Activated CD4-positive, alpha-beta memory T cell treated with anti-CD3 and anti-CD28 coated beads for 36 hours (primary cell): ENCODE data around the gene MAP2K7. TPM values are rescaled to one million over a fixed set of nuclear protein-coding genes. Genes with fewer than 3 reads are reported as not detected.
"Not testable (repeated sequence)": the region's sequence is repeated elsewhere in the genome, so short reads cannot be mapped to it uniquely, and the experiment has no call there.

Source experiments
- CTCF ChIA-PET: fragments of 350-600 bp; sonication (Branson Sonifier 250); formaldehyde crosslinking; loops from one replicate; lab custom pipeline; 2021; ENCODE audit warnings: antibody characterized with exemption, inconsistent platforms; lab: Charles Lee
- POLR2A ChIA-PET: fragments of 350-600 bp; sonication (Branson Sonifier 250); formaldehyde crosslinking; loops from one replicate; lab custom pipeline; 2021; ENCODE audit warnings: antibody characterized with exemption; lab: Charles Lee
- DNase-seq: peaks from one replicate; pipeline ENCODE4 v3.0.0-alpha.2; 2020
- H3K27ac Mint-ChIP-seq: one replicate; pipeline ENCODE4 v1.8.0; 2021; ENCODE audit warnings: mixed read lengths
- H3K27me3 Mint-ChIP-seq: one replicate; pipeline ENCODE4 v1.8.0; 2021; ENCODE audit warnings: mixed read lengths
- H3K36me3 Mint-ChIP-seq: one replicate; pipeline ENCODE4 v1.8.0; 2021; ENCODE audit warnings: mixed read lengths
- H3K4me1 Mint-ChIP-seq: one replicate; pipeline ENCODE4 v1.8.0; 2021; ENCODE audit warnings: low read depth, mixed read lengths
- H3K4me3 Mint-ChIP-seq: one replicate; pipeline ENCODE4 v1.8.0; 2021; ENCODE audit warnings: mild to moderate bottlenecking, mixed read lengths
- H3K9me3 Mint-ChIP-seq: one replicate; pipeline ENCODE4 v1.8.0; 2021; ENCODE audit warnings: mixed read lengths
- intact Hi-C: fragments of 100-400 bp; cut with micrococcal nuclease; formaldehyde crosslinking; loops from one replicate; pipeline ENCODE4 v1.15.1; 2023
- total RNA-seq, 2 experiments: library from RNA; stranded (reverse); gene quantifications; one replicate each; pipeline ENCODE4 v1.2.3, GENCODE V29; 2021

Gene MAP2K7
- total RNA-seq = 10 to 100 TPM; 29.1 to 30.1 TPM

DNA sequence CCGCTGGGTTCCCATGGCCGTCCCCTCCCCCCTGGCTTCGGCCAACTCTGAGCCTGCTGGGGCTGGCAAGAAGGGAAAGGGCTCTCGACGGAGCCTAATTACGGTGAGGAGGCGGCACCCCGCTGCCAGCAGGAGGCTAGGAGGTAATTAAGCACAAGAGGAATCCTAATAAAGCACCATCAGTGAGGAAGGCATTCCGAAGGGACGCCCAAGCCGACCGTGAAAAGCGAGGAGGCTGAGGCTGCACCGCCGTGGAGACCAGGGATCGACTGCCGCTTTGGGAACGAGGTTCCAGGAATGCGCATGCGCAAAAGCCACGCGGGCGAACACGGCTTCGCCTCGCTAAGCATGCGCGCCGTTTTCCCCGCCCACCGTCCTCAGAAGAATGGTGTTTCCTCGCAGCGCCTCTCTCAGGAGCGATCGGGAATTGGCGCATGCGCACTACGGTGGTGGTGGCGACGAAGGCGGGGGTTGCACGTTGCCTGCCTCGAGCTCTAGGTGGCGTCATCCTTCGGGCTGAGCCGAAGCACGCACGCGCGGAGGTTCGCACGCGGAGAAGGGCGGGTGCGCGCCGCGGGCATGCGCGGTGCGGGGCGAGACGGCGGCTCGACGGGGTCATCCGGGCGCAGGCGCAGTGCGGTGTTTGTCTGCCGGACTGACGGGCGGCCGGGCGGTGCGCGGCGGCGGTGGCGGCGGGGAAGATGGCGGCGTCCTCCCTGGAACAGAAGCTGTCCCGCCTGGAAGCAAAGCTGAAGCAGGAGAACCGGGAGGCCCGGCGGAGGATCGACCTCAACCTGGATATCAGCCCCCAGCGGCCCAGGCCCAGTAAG lies at the start of gene MAP2K7:
TSS of gene MAP2K7 (plus strand) at position 634 of the 830 bp plus-strand sequence. CDS start at position 702, 68 bp downstream.
- intact Hi-C loops = loop anchor here (1.0 to 5.0 kb wide), 3 partner anchors 17 to 40 kb away; partner anchors contain the start of genes SNAPC2 and TIMM44
- POLR2A ChIA-PET = interaction anchor here (0.5 to 1.6 kb wide), 6 partner anchors 12 to 677 kb away, joined by 3 to 10 read pairs (median 4); partner anchors contain the start of genes SNAPC2 and TIMM44
- H3K27me3 Mint-ChIP-seq = peaks cover 3% of the 10 kb centered on the region
- CTCF ChIA-PET = interaction anchor here (0.7 to 2.5 kb wide), 13 partner anchors 14 to 365 kb away, joined by 3 to 27 read pairs (median 6); partner anchors contain the start of genes ELAVL1, SNAPC2, TIMM44 and TRAPPC5
- peak within 1 kb of the TSS; percentile 93 for H3K27ac Mint-ChIP-seq
- peak within 1 kb of the TSS; percentile 86 for H3K4me3 Mint-ChIP-seq
- H3K9me3 Mint-ChIP-seq = peaks cover 2% of the 10 kb centered on the region
- peaks cover 21% of the 10 kb centered on the region for H3K4me1 Mint-ChIP-seq
- DNase-seq = peak; percentile 100
- peaks cover 9% of the 10 kb centered on the region for H3K36me3 Mint-ChIP-seq

DNA sequence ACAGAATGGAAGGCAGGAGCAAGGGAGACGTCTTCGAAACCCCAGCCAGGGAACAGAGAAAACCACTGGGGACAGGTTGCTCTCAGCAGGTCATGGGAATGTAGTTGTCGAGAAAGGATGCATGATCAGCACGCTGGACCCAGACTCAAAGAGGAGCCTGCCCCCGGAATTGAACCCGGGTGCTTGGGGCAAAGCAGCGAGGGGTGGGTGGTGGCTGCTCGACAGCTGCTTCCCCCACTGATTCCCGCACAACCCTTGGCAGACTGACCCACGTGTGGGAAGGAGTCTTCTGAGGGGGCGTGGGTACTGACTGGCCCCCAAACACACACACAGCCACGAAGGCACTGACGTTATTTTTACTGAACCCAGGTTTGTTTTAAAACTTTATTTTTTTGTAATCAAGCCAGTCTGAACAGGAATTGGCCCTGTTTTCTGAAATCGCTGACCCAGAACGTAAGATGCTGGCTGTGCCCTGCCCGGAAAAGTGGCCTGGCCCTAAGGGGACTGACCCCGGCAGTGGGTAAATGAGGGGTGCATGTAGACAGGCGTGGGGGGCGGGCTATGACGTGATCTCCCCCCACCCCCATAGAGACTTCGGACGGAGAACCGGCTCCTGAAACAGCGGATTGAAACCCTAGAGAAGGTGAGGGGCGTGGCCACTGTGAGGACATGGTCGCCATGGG lies 48.1 kb upstream of the MAP2K7 start:
- no peaks in the 10 kb centered on the region for H3K9me3 Mint-ChIP-seq
- DNase-seq = no peak
- no peak overlapping the region for H3K27ac Mint-ChIP-seq
- ChIA-PET CTCF (interaction anchor here (2.2 to 3.5 kb wide), 2 partner anchors 13 to 45 kb away, joined by 8 to 17 read pairs; no protein-coding TSS in a partner anchor), POLR2A (no interaction called here)
- H3K4me3 Mint-ChIP-seq = no peak overlapping the region
- peaks cover 3% of the 10 kb centered on the region for H3K27me3 Mint-ChIP-seq
- H3K36me3 Mint-ChIP-seq = no peaks in the 10 kb centered on the region
- peaks cover 4% of the 10 kb centered on the region for H3K4me1 Mint-ChIP-seq
- intact Hi-C loops = no loop called here

DNA sequence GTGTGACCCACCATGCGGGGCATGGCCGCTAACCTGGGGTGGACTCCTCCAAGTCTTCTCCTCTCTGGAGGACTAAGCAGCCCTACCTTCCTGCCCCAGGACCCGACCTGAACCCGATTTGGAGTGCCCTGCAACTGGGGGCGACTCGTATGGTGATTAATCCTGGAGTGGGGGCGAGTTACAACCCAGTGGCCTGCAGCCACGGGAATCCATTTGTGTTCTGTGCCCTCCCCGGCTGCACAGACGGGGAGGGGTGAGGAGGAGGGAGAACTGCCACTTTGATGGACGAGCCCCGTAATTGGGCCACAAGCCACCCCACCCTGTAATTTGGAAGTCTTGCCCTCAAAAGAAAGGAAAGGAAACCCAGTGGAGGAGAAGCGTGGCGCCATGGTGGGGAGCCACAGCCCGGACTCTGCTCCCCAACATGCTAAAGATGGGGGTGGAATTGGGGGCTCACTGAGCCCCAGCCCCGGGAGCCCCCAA lies 47.5 kb upstream of the MAP2K7 start:
- CTCF ChIA-PET = no interaction called here
- H3K9me3 Mint-ChIP-seq = no peaks in the 10 kb centered on the region
- H3K27me3 Mint-ChIP-seq = peaks cover 3% of the 10 kb centered on the region
- H3K27ac Mint-ChIP-seq = no peak overlapping the region
- no peak overlapping the region for H3K4me3 Mint-ChIP-seq
- DNase-seq = no peak
- POLR2A ChIA-PET = no interaction called here
- H3K36me3 Mint-ChIP-seq = no peaks in the 10 kb centered on the region
- intact Hi-C loops = no loop called here
- H3K4me1 Mint-ChIP-seq = peaks cover 7% of the 10 kb centered on the region

DNA sequence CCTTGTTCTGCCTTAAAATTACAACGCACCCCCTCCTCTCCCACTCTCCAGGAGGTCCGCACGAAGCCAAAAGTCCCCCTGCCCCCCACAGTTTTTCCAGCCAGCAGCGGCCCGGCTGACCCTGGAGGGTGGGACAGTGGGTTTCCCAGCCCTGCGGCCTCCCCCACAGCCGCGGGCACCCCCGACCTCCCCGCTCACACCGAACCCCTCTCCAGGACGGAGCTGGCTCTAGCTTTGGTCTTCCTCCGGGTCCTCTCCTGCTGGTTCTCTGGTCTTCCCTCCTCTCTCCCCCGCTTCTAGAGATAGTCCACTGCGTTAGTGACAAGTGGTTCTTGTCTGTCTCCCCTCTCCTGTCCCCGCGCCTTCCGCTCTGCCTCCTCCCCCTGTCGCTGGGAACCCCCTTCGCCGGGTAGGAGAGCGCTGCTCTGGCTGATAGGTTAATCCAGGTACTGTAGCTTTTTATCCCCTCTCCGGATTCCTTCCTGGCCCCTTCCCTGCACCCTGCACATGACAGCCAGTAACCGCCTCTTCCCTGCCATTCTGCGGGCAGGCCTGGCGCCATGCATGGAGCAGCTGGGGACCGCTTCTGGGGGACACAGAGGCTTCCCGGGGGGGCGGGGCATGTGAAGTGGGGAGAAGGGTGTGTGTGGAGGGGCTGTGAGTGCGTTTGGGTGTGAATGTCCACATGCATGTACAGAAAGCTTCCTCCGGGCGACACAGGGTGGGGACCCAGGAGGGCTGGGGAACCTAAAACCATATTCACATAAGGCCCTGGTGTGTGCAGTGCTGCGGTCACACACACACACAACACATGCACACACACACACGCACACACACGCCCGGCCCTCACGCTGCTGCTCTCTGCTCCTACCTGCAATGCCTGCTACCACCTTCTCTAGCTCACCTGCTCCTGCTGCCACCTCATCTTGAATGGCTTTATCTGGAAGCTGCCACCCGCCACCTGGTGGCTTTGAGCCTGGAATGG lies 46.7 kb upstream of the MAP2K7 start:
- Mint-ChIP-seq H3K36me3 (no peaks in the 10 kb centered on the region), H3K27ac (no peak overlapping the region), H3K4me3 (no peak overlapping the region), H3K4me1 (peaks cover 13% of the 10 kb centered on the region), H3K27me3 (peaks cover 5% of the 10 kb centered on the region), H3K9me3 (no peaks in the 10 kb centered on the region)
- ChIA-PET POLR2A (interaction anchor here (1.3 kb wide), 1 partner anchor 227 kb away, joined by 4 read pairs; the partner anchor contains the start of genes PET100 and XAB2), CTCF (interaction anchor here (0.5 to 3.2 kb wide), 3 partner anchors 12 to 1517 kb away, joined by 3 to 12 read pairs (median 4); no protein-coding TSS in a partner anchor)
- no peak for DNase-seq
- intact Hi-C loops = no loop called here

DNA sequence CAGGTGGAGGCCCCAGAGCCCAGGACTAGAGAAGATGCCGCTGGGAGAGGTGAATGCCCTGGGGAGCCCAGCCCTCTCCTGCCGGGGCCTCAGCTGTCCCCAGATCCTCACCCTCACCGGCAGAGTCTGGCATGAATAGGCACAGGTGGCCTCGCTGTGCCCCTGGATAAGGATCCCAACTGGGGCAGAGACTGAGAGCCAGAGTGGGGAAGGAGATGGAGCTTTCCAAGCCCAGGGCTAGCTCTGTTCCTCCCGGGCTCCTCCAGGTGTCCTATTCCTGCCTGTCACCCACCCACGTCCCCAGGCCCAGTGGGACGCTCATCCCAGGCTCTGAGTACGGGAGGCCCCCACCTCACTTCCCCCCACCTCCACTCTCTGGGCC lies 46.0 kb upstream of the MAP2K7 start:
- intact Hi-C loops = no loop called here
- H3K4me3 Mint-ChIP-seq = no peak overlapping the region
- H3K27ac Mint-ChIP-seq = no peak overlapping the region
- H3K27me3 Mint-ChIP-seq = peaks cover 5% of the 10 kb centered on the region
- CTCF ChIA-PET = interaction anchor here (0.5 to 3.2 kb wide), 3 partner anchors 11 to 1518 kb away, joined by 3 to 12 read pairs (median 4); no protein-coding TSS in a partner anchor
- POLR2A ChIA-PET = interaction anchor here (1.3 kb wide), 1 partner anchor 228 kb away, joined by 4 read pairs; the partner anchor contains the start of genes PET100 and XAB2
- no peaks in the 10 kb centered on the region for H3K36me3 Mint-ChIP-seq
- no peaks in the 10 kb centered on the region for H3K9me3 Mint-ChIP-seq
- DNase-seq = no peak
- H3K4me1 Mint-ChIP-seq = peaks cover 16% of the 10 kb centered on the region

GRCh38 chr19:7858109-7858770 lies 45.4 kb upstream of the MAP2K7 start:
- ChIA-PET POLR2A (interaction anchor here (0.5 to 1.3 kb wide), 2 partner anchors 66 to 229 kb away, joined by 3 to 4 read pairs; partner anchors contain the start of genes PET100 and XAB2), CTCF (interaction anchor here (0.6 to 3.2 kb wide), 3 partner anchors 11 to 708 kb away, joined by 4 to 12 read pairs (median 6); no protein-coding TSS in a partner anchor)
- intact Hi-C loops = no loop called here
- H3K36me3 Mint-ChIP-seq = no peaks in the 10 kb centered on the region
- no peak overlapping the region for H3K4me3 Mint-ChIP-seq
- no peak overlapping the region for H3K27ac Mint-ChIP-seq
- DNase-seq = peak; percentile 30
- H3K4me1 Mint-ChIP-seq = peaks cover 11% of the 10 kb centered on the region
- H3K9me3 Mint-ChIP-seq = no peaks in the 10 kb centered on the region
- peaks cover 5% of the 10 kb centered on the region for H3K27me3 Mint-ChIP-seq

GRCh38 chr19:7859087-7859486 lies 44.6 kb upstream of the MAP2K7 start:
- H3K27me3 Mint-ChIP-seq, H3K36me3 Mint-ChIP-seq, DNase-seq, H3K4me3 Mint-ChIP-seq, H3K9me3 Mint-ChIP-seq, H3K27ac Mint-ChIP-seq, intact Hi-C loops: not testable (repeated sequence)
- ChIA-PET POLR2A (interaction anchor here (0.5 kb wide), 1 partner anchor 65 kb away, joined by 3 read pairs; no protein-coding TSS in a partner anchor), CTCF (interaction anchor here (0.6 to 3.2 kb wide), 2 partner anchors 10 to 707 kb away, joined by 6 to 12 read pairs; no protein-coding TSS in a partner anchor)
- peaks cover 11% of the 10 kb centered on the region for H3K4me1 Mint-ChIP-seq

- Mint-ChIP-seq H3K9me3 (no peaks in the 10 kb centered on the region), H3K27ac (no peak overlapping the region), H3K36me3 (no peaks in the 10 kb centered on the region), H3K27me3 (peaks cover 10% of the 10 kb centered on the region), H3K4me3 (no peak overlapping the region), H3K4me1 (peaks cover 18% of the 10 kb centered on the region)
- intact Hi-C loops = no loop called here
- POLR2A ChIA-PET = no interaction called here
- CTCF ChIA-PET = interaction anchor here (1.2 to 3.2 kb wide), 2 partner anchors 9 kb away, joined by 6 to 12 read pairs; no protein-coding TSS in a partner anchor
- DNase-seq = no peak
Observed at GRCh38 chr19:7859831-7860713, 43.6 kb upstream of the MAP2K7 start.

- DNase-seq = no peak
Observed at GRCh38 chr19:7860714-7861618, 42.7 kb upstream of the MAP2K7 start.

More at GRCh38 chr19:7860714-7861618, 42.7 kb upstream of the MAP2K7 start:
- Mint-ChIP-seq H3K4me1 (peaks cover 22% of the 10 kb centered on the region), H3K4me3 (no peak overlapping the region), H3K27ac (no peak overlapping the region), H3K27me3 (peaks cover 13% of the 10 kb centered on the region), H3K9me3 (no peaks in the 10 kb centered on the region), H3K36me3 (no peaks in the 10 kb centered on the region)
- ChIA-PET CTCF (interaction anchor here (0.6 to 1.3 kb wide), 3 partner anchors 8 to 275 kb away, joined by 3 to 8 read pairs (median 6); no protein-coding TSS in a partner anchor), POLR2A (interaction anchor here (1.1 kb wide), 1 partner anchor 82 kb away, joined by 5 read pairs; the partner anchor contains the start of gene TIMM44)
- intact Hi-C loops = no loop called here
